DND-41 (cell line): Measurements from ENCODE around the gene LCN12.

ENCODE experiments used
- ATAC-seq: fragments of 200-7000 bp; cut with Tn5 transposase; 3 replicates; pipeline ENCODE4 v1.9.1; 2021; ENCODE audit warnings: low read depth; ENCODE audit not compliant: insufficient read depth
- DNase-seq: peaks from one replicate; pipeline ENCODE4 v3.0.0-alpha.2; 2020
- H2AFZ ChIP-seq: 2 replicates; pipeline ENCODE4 v1.6.0; 2012; ENCODE audit warnings: low read depth, low read length
- H3K27ac ChIP-seq: 2 replicates; pipeline ENCODE4 v1.5.1; 2012; ENCODE audit warnings: low read length, inconsistent platforms
- H3K27me3 ChIP-seq: fragments of 200-600 bp; sonication (generic); 2 replicates; pipeline ENCODE4 v1.6.0; 2012; ENCODE audit warnings: low read length, mild to moderate bottlenecking, inconsistent platforms; ENCODE audit not compliant: insufficient read depth, poor library complexity
- H3K36me3 ChIP-seq: 2 replicates; pipeline ENCODE4 v1.5.1; 2012; ENCODE audit warnings: low read length, inconsistent platforms; ENCODE audit not compliant: insufficient read depth
- H3K4me1 ChIP-seq: 2 replicates; pipeline ENCODE4 v1.5.1; 2012; ENCODE audit warnings: mild to moderate bottlenecking, low read length; ENCODE audit not compliant: insufficient read depth
- H3K4me2 ChIP-seq: 2 replicates; pipeline ENCODE4 v1.6.0; 2012; ENCODE audit warnings: mild to moderate bottlenecking, moderate library complexity, low read length, inconsistent platforms; ENCODE audit not compliant: insufficient read depth
- H3K4me3 ChIP-seq, 2 experiments: fragments of 200-600 bp in 1 of 2; shearing (Covaris generic) in 1 of 2; 2 replicates each; pipeline ENCODE4 v1.5.1; 2012 to 2016; ENCODE audit warnings: inconsistent platforms in 2 of 2, low read length in 2 of 2, mild to moderate bottlenecking in 2 of 2, low read depth in 1 of 2, moderate library complexity in 1 of 2
- H3K79me2 ChIP-seq: 2 replicates; pipeline ENCODE4 v1.6.0; 2012; ENCODE audit warnings: low read length, inconsistent platforms; ENCODE audit not compliant: insufficient read depth
- H3K9ac ChIP-seq: 2 replicates; pipeline ENCODE4 v1.6.0; 2012; ENCODE audit warnings: low read depth, mild to moderate bottlenecking, inconsistent platforms, low read length, moderate library complexity
- H3K9me3 ChIP-seq: 2 replicates; pipeline ENCODE4 v1.5.1; 2012; ENCODE audit warnings: low read length, moderate library complexity, mild to moderate bottlenecking, inconsistent platforms; ENCODE audit not compliant: insufficient read depth, severe bottlenecking
- H4K20me1 ChIP-seq: 2 replicates; pipeline ENCODE4 v1.6.0; 2012; ENCODE audit warnings: low read length; ENCODE audit not compliant: insufficient read depth
- CTCF ChIP-seq: IDR thresholded peaks from 2 replicates; pipeline ENCODE4 v1.5.1; 2012; ENCODE audit warnings: borderline replicate concordance, low read length, moderate library complexity, mild to moderate bottlenecking; ENCODE audit not compliant: poor library complexity, severe bottlenecking; ENCODE audit errors: extremely low read depth
- EZH2 ChIP-seq: IDR thresholded peaks from 3 replicates; pipeline ENCODE4 v1.6.1; 2012; ENCODE audit warnings: borderline replicate concordance, low read depth, mild to moderate bottlenecking, moderate library complexity, low read length, inconsistent platforms; ENCODE audit not compliant: severe bottlenecking

The LCN12 gene

GRCh38 chr9:136952321-136952850, 313 bp downstream of the LCN12 start:
- Histone ChIP-seq H3K9ac (no peak overlapping the region), H3K27ac (no peak overlapping the region), H3K4me1 (peaks cover 18% of the 10 kb centered on the region), H3K4me2 (no peak overlapping the region), H2AFZ (no peak overlapping the region), H3K36me3 (no peaks in the 10 kb centered on the region), H3K4me3 (no peak overlapping the region), H3K9me3 (no peaks in the 10 kb centered on the region), H3K79me2 (no peaks in the 10 kb centered on the region), H4K20me1 (no peaks in the 10 kb centered on the region), H3K27me3 (no peaks in the 10 kb centered on the region)
- no peak for DNase-seq
- no peak for ATAC-seq
- TF ChIP-seq EZH2 = no peak
- TF ChIP-seq CTCF = no peak

GRCh38 chr9:136952876-136953770, 1.1 kb downstream of the LCN12 start:
- no peaks in the 10 kb centered on the region for H3K79me2 ChIP-seq
- ATAC-seq = no peak

GRCh38 chr9:136953771-136954269, 1.7 kb downstream of the LCN12 start:
- H3K79me2 ChIP-seq = no peaks in the 10 kb centered on the region

More at GRCh38 chr9:136952876-136953770, 1.1 kb downstream of the LCN12 start:
- Histone ChIP-seq H3K4me3 (no peak overlapping the region), H3K4me2 (no peak overlapping the region), H3K9ac (no peak overlapping the region), H3K36me3 (no peaks in the 10 kb centered on the region), H3K27ac (no peak overlapping the region), H4K20me1 (no peaks in the 10 kb centered on the region), H3K9me3 (no peaks in the 10 kb centered on the region), H3K27me3 (no peaks in the 10 kb centered on the region), H2AFZ (no peak overlapping the region), H3K4me1 (peaks cover 18% of the 10 kb centered on the region)
- no peak for DNase-seq
- TF ChIP-seq EZH2 = no peak
- no peak for TF ChIP-seq CTCF

More at GRCh38 chr9:136953771-136954269, 1.7 kb downstream of the LCN12 start:
- H4K20me1 ChIP-seq = no peaks in the 10 kb centered on the region
- DNase-seq (no peak), ATAC-seq (no peak)
- peaks cover 17% of the 10 kb centered on the region for H3K4me1 ChIP-seq
- TF ChIP-seq CTCF (no peak), EZH2 (no peak)
- no peak overlapping the region for H3K27ac ChIP-seq
- no peaks in the 10 kb centered on the region for H3K27me3 ChIP-seq
- no peaks in the 10 kb centered on the region for H3K9me3 ChIP-seq
- no peak overlapping the region for H3K4me3 ChIP-seq
- no peak overlapping the region for H3K4me2 ChIP-seq
- H3K36me3 ChIP-seq = no peaks in the 10 kb centered on the region
- H2AFZ ChIP-seq = no peak overlapping the region
- no peak overlapping the region for H3K9ac ChIP-seq
